Activated T-cell treated with anti-CD3 and anti-CD28 coated beads, Interleukin-2, amount 50 U/mL, for 4 hours (primary cell): Measurements from ENCODE around the gene GCGR. TPM values are rescaled to one million over a fixed set of nuclear protein-coding genes. Genes with fewer than 3 reads are reported as not detected.

Experiments used
- ATAC-seq, 2 donors: fragments of 200-7000 bp; cut with Tn5 transposase; one replicate each; pipeline ENCODE4 v1.10.0; 2021
- DNase-seq: peaks from one replicate; pipeline ENCODE4 v3.0.0-alpha.2; 2020
- H3K27me3 Mint-ChIP-seq: one replicate; pipeline ENCODE4 v1.8.0; 2021; ENCODE audit warnings: low read depth, mixed read lengths
- H3K36me3 Mint-ChIP-seq: one replicate; pipeline ENCODE4 v1.8.0; 2022; ENCODE audit warnings: mixed read lengths; ENCODE audit not compliant: insufficient read depth
- H3K4me1 Mint-ChIP-seq: one replicate; pipeline ENCODE4 v1.8.0; 2021; ENCODE audit warnings: low read depth, mixed read lengths
- H3K4me3 Mint-ChIP-seq: one replicate; pipeline ENCODE4 v1.8.0; 2021; ENCODE audit warnings: mild to moderate bottlenecking, moderate library complexity, mixed read lengths
- H3K9me3 Mint-ChIP-seq: one replicate; pipeline ENCODE4 v1.8.0; 2021; ENCODE audit warnings: mixed read lengths
- total RNA-seq, 3 donors: library from RNA; stranded (reverse); gene quantifications; one replicate each; pipeline ENCODE4 v1.2.1, GENCODE V29; 2021

Gene GCGR
- total RNA-seq, 3 donors from 2014 or later: not detected

DNA sequence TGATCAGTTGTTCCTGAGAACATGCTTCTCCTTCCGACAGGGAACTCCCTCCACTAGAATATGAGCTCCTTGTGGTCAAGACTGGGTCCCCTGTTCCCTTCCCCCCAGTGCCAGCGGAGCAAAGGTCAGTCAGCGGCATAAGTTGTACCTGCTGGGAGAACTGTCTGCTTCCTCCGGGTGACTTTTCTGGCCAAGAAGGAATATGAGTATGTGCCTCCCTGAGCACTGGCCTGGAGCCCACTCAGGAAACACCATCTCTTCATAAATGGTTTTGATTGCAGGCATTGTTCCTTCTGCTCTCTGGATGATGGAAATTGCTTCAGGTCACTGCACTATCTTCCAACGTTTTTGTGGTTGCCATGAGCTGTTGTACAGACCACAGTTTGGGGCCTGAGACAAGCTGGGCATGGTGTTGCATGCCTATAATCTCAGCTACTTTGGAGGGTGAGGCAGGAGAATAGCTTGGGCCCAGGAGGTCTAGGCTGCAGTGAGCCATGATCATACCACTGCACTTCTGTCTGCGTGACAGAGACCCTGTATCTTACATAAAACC lies 59.2 kb downstream of the GCGR start:
- peaks cover 14% of the 10 kb centered on the region for H3K36me3 Mint-ChIP-seq
- DNase-seq: no peak
- no peaks in the 10 kb centered on the region for H3K27me3 Mint-ChIP-seq
- H3K9me3 Mint-ChIP-seq: no peaks in the 10 kb centered on the region
- H3K4me3 Mint-ChIP-seq: peak overlapping the region; percentile 80
- H3K4me1 Mint-ChIP-seq: peaks cover 40% of the 10 kb centered on the region
- ATAC-seq: no peak

Other genes starting within 250 kb of the GCGR start
- gene NPLOC4, start 167.0 kb upstream of the GCGR start, total RNA-seq: 100 to 1,000 TPM; 153 to 201 (median 167) TPM
- gene TSPAN10, start 167.0 kb upstream of the GCGR start, total RNA-seq: under 1 TPM in 2 of 3 donors, not detected in 1; 0.11 to 0.18 TPM
- gene PDE6G, start 147.6 kb upstream of the GCGR start, total RNA-seq: under 1 TPM in 1 of 3 donors, not detected in 2; 0.35 TPM
- 10 to 100 TPM; 35.0 to 41.1 (median 35.3) TPM for gene OXLD1, start 137.5 kb upstream of the GCGR start, total RNA-seq
- gene CCDC137, start 137.4 kb upstream of the GCGR start, total RNA-seq: 10 to 100 TPM; 82.9 to 91.9 (median 84.9) TPM
- 10 to 100 TPM; 27.3 to 38.6 (median 27.9) TPM for gene ARL16, start 120.4 kb upstream of the GCGR start, total RNA-seq
- gene HGS, start 120.1 kb upstream of the GCGR start, total RNA-seq: 100 to 1,000 TPM; 146 to 162 (median 147) TPM
- gene MRPL12, start 100.8 kb upstream of the GCGR start, total RNA-seq: 100 to 1,000 TPM; 294 to 372 (median 359) TPM
- gene SLC25A10, start 91.9 kb upstream of the GCGR start, total RNA-seq: 10 to 100 TPM; 29.9 to 47.8 (median 38.8) TPM
- gene MCRIP1, start 29.1 kb downstream of the GCGR start, total RNA-seq: 100 to 1,000 TPM; 100 to 112 (median 110) TPM
- gene PPP1R27, start 30.9 kb downstream of the GCGR start, total RNA-seq: not detected
- gene P4HB, start 56.4 kb downstream of the GCGR start, total RNA-seq: 100 to 1,000 TPM; 442 to 487 (median 478) TPM
- 100 to 1,000 TPM; 789 to 858 (median 821) TPM for gene ARHGDIA, start 67.2 kb downstream of the GCGR start, total RNA-seq
- 100 to 1,000 TPM; 321 to 369 (median 324) TPM for gene ALYREF, start 87.4 kb downstream of the GCGR start, total RNA-seq
- gene ANAPC11, start 87.6 kb downstream of the GCGR start, total RNA-seq: 100 to 1,000 TPM; 128 to 157 (median 153) TPM
- gene NPB, start 98.1 kb downstream of the GCGR start, total RNA-seq: under 1 TPM in 2 of 3 donors, not detected in 1; 0.14 to 0.24 TPM
- 10 to 100 TPM; 23.5 to 25.8 (median 25.7) TPM for gene PCYT2, start 107.2 kb downstream of the GCGR start, total RNA-seq
- gene SIRT7, start 114.0 kb downstream of the GCGR start, total RNA-seq: 10 to 100 TPM; 41.1 to 47.2 (median 46.3) TPM
- 10 to 100 TPM; 42.9 to 50.9 (median 43.4) TPM for gene MAFG, start 123.6 kb downstream of the GCGR start, total RNA-seq
- 100 to 1,000 TPM; 192 to 199 (median 194) TPM for gene PYCR1, start 133.2 kb downstream of the GCGR start, total RNA-seq
- gene MYADML2, start 143.1 kb downstream of the GCGR start, total RNA-seq: not detected
- under 1 TPM; 0.40 to 0.56 (median 0.41) TPM for gene NOTUM, start 157.0 kb downstream of the GCGR start, total RNA-seq
- gene ASPSCR1, start 173.5 kb downstream of the GCGR start, total RNA-seq: 10 to 100 TPM; 41.4 to 41.9 (median 41.6) TPM
- 100 to 1,000 TPM; 145 to 189 (median 183) TPM for gene CENPX, start 218.7 kb downstream of the GCGR start, total RNA-seq
- 10 to 100 TPM; 19.5 to 31.4 (median 30.8) TPM for gene LRRC45, start 219.2 kb downstream of the GCGR start, total RNA-seq
- gene RAC3, start 227.5 kb downstream of the GCGR start, total RNA-seq: 1 to 10 TPM; 4.1 to 7.7 (median 4.8) TPM
- 10 to 100 TPM; 74.2 to 88.6 (median 76.9) TPM for gene DCXR, start 233.5 kb downstream of the GCGR start, total RNA-seq
- gene RFNG, start 247.7 kb downstream of the GCGR start, total RNA-seq: 10 to 100 TPM; 20.3 to 21.5 (median 20.4) TPM
- gene GPS1, start 247.7 kb downstream of the GCGR start, total RNA-seq: 100 to 1,000 TPM; 172 to 183 (median 177) TPM